GM10266 (cell line): ENCODE results near the gene HSFX2.
"Not testable (repeated sequence)": the region's sequence is repeated elsewhere in the genome, so short reads cannot be mapped to it uniquely, and the experiment has no call there.

ENCODE experiments used
- DNase-seq: peaks from one replicate; pipeline ENCODE4 v3.0.0; 2012; ENCODE audit errors: extremely low spot score

Gene HSFX2

DNA sequence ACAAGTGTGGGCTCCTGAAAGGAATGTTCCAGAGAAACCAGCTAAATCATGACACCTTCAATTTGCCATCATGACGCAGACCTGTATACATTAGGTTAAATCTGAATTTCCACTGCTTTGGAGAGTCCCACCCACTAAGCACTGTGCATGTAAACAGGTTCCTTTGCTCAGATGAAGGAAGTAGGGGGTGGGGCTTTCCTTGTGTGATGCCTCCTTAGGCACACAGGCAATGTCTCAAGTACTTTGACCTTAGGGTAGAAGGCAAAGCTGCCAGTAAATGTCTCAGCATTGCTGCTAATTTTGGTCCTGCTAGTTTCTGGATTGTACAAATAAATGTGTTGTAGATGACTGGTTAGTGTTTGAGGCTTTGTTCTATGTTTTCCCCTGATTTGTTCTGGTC, 48.2 kb downstream of the HSFX2 start:
- DNase-seq, result not testable (repeated sequence)

DNA sequence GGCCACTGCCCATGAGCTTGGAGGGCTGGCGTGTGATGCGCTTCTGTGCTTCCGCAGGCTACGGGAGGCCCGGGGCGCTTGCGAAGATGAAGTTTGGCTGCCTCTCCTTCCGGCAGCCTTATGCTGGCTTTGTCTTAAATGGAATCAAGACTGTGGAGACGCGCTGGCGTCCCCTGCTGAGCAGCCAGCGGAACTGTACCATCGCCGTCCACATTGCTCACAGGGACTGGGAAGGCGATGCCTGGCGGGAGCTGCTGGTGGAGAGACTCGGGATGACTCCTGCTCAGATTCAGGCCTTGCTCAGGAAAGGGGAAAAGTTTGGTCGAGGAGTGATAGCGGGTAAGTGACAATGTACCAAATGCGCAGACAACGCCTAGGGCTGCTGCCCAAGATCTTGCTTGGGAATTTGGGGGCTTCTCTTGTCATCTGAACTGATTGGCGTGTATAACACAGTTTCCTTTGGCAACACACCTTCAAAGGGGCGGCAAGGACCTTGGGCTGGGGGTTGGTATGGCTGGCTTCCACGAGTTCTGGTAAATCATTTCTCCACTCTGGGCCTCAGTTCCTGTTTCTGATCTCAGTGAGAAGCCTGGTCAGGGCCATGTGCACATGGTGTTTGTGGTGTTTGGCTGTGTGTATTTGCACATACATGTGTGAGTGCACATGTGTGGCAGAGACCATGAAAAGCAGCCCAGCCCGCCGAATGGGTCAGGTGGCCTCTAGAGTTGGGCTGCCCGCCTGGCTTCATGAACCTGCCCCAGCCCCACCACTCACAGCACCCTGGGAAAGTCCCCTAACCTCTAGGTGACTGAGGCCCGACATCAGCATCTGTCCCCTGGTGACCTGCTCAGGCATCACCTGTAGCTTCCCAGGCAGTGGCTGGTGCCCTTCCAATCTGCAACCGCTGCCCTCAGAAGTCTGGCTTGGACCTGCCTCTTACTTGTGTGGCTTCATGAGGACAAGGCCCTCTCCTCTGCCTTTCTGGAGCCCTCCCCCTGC, 49.3 kb downstream of the HSFX2 start:
- not testable (repeated sequence) for DNase-seq
